Measurements from ENCODE around the gene IMPA2. TPM values are rescaled to one million over a fixed set of nuclear protein-coding genes. Genes with fewer than 3 reads are reported as not detected.

IMPA2 gene
- total and polyA plus RNA-seq, 2 of the 13 experiments (the other 11 are each of a cell fraction or from before 2014, with no cell fraction given) = 37.8 to 71.8 TPM

DNA sequence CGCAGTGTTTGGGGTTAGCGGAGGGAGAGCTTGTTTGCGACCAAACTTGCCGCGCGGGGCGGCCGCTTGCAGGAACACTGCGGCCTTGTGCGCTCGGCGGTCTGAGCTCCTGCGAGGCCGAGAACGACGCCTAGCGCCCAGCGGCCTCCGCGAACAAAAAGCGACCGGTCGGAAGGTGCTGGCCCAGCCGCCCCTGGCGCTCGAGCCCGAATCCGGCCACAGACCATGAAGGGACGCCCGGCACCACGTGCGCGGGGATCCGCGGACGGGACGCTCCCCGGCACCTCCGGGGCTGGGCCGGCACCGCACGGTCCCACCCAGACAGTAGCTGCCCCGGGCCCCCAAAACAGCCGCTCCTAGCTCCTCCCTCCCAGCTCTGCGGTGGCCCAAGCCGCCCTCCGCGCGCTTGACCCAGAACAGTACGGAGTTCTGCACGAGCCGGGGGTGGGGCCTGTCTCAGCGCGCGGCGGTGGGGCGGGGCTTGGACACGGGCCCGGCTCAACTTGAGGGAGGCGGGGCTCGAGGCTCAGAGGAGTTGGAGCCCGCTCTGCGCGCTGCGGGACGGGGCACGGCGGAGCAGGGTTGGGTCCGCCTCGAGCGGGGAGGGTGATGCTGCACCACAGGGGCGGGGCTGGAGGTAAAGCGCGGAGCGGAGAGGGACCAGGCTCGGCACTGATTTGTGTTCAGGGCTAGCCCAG is 664 bp upstream of the IMPA2 start (continued):
- TF ChIP-seq, protein P1, sequence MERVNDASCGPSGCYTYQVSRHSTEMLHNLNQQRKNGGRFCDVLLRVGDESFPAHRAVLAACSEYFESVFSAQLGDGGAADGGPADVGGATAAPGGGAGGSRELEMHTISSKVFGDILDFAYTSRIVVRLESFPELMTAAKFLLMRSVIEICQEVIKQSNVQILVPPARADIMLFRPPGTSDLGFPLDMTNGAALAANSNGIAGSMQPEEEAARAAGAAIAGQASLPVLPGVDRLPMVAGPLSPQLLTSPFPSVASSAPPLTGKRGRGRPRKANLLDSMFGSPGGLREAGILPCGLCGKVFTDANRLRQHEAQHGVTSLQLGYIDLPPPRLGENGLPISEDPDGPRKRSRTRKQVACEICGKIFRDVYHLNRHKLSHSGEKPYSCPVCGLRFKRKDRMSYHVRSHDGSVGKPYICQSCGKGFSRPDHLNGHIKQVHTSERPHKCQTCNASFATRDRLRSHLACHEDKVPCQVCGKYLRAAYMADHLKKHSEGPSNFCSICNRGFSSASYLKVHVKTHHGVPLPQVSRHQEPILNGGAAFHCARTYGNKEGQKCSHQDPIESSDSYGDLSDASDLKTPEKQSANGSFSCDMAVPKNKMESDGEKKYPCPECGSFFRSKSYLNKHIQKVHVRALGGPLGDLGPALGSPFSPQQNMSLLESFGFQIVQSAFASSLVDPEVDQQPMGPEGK (CRISPR knock-in tag; IDR thresholded peaks at IDR 0.05) = peak; percentile 69
- TF ChIP-seq ZNF792 (CRISPR knock-in tag; IDR thresholded peaks at IDR 0.05) (peak; percentile 85), ZNF83 (CRISPR knock-in tag; IDR thresholded peaks at IDR 0.05; ENCODE audit: borderline replicate concordance) (no peak), FOSL2 (CRISPR knock-in tag; IDR thresholded peaks at IDR 0.05) (peak; percentile 9; the same call in 1 of the 2 replicates), NCOR1 (IDR thresholded peaks at IDR 0.05; ENCODE audit: borderline replicate concordance, low read length) (no peak), NFE2L1 (CRISPR knock-in tag; IDR thresholded peaks at IDR 0.05; ENCODE audit: borderline replicate concordance) (peak; percentile 51; the same call in 1 of the 2 replicates), ZSCAN22 (CRISPR knock-in tag; IDR thresholded peaks at IDR 0.05) (peak; percentile 54; the same call in 1 of the 2 replicates), TBP (CRISPR knock-in tag; IDR thresholded peaks at IDR 0.05) (0 out of 2 replicates have a peak, but pooled peaks have one; percentile 52), HOXD1 (CRISPR knock-in tag; IDR thresholded peaks at IDR 0.05) (peak; percentile 73), MEIS2 (CRISPR knock-in tag; IDR thresholded peaks at IDR 0.05) (peak; percentile 63; the same call in 1 of the 2 replicates), SYNCRIP (IDR thresholded peaks at IDR 0.05; ENCODE audit: insufficient read depth, low read depth, low read length) (no peak), ZFP90 (CRISPR knock-in tag; IDR thresholded peaks at IDR 0.05; ENCODE audit: borderline replicate concordance) (peak; percentile 78), DNMT3B (CRISPR knock-in tag; conservative IDR thresholded peaks at IDR 0.05) (no peak), SMYD3 (CRISPR knock-in tag; IDR thresholded peaks at IDR 0.05) (no peak), NR2F2 (IDR thresholded peaks at IDR 0.05; ENCODE audit: borderline replicate concordance, low read depth) (no peak; the same call in 1 of the 2 replicates), AGO2 (optimal IDR thresholded peaks at IDR 0.05; ENCODE audit: low read depth, low read length) (peak; percentile 95)
- TF ChIP-seq, protein P2, sequence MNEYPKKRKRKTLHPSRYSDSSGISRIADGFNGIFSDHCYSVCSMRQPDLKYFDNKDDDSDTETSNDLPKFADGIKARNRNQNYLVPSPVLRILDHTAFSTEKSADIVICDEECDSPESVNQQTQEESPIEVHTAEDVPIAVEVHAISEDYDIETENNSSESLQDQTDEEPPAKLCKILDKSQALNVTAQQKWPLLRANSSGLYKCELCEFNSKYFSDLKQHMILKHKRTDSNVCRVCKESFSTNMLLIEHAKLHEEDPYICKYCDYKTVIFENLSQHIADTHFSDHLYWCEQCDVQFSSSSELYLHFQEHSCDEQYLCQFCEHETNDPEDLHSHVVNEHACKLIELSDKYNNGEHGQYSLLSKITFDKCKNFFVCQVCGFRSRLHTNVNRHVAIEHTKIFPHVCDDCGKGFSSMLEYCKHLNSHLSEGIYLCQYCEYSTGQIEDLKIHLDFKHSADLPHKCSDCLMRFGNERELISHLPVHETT (CRISPR knock-in tag; conservative IDR thresholded peaks at IDR 0.05) = peak; percentile 54; the same call in 1 of the 2 replicates
- TF ChIP-seq, protein P3, sequence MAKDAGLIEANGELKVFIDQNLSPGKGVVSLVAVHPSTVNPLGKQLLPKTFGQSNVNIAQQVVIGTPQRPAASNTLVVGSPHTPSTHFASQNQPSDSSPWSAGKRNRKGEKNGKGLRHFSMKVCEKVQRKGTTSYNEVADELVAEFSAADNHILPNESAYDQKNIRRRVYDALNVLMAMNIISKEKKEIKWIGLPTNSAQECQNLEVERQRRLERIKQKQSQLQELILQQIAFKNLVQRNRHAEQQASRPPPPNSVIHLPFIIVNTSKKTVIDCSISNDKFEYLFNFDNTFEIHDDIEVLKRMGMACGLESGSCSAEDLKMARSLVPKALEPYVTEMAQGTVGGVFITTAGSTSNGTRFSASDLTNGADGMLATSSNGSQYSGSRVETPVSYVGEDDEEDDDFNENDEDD (CRISPR knock-in tag; IDR thresholded peaks at IDR 0.05; ENCODE audit: borderline replicate concordance) = peak; percentile 29; the same call in 1 of the 2 replicates
- TF ChIP-seq, protein P4, sequence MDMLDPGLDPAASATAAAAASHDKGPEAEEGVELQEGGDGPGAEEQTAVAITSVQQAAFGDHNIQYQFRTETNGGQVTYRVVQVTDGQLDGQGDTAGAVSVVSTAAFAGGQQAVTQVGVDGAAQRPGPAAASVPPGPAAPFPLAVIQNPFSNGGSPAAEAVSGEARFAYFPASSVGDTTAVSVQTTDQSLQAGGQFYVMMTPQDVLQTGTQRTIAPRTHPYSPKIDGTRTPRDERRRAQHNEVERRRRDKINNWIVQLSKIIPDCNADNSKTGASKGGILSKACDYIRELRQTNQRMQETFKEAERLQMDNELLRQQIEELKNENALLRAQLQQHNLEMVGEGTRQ (IDR thresholded peaks at IDR 0.05; ENCODE audit: low read depth, low read length) = peak; percentile 20; the same call in 1 of the 2 replicates
- TF ChIP-seq, protein P4 (CRISPR knock-in tag; IDR thresholded peaks at IDR 0.05; ENCODE audit: borderline replicate concordance) = no peak
- TF ChIP-seq, protein P5, sequence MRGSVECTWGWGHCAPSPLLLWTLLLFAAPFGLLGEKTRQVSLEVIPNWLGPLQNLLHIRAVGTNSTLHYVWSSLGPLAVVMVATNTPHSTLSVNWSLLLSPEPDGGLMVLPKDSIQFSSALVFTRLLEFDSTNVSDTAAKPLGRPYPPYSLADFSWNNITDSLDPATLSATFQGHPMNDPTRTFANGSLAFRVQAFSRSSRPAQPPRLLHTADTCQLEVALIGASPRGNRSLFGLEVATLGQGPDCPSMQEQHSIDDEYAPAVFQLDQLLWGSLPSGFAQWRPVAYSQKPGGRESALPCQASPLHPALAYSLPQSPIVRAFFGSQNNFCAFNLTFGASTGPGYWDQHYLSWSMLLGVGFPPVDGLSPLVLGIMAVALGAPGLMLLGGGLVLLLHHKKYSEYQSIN (CRISPR knock-in tag; IDR thresholded peaks at IDR 0.05; ENCODE audit: borderline replicate concordance) = no peak

All from HepG2 (cell line).